EL (cell line): Measurements from ENCODE around the gene NR3C1.
"Not testable (repeated sequence)": the region's sequence is repeated elsewhere in the genome, so short reads cannot be mapped to it uniquely, and the experiment has no call there.

Experiments used
- DNase-seq: peaks from one replicate; pipeline ENCODE4 v3.0.0-alpha.2; 2016

NR3C1 gene

DNA sequence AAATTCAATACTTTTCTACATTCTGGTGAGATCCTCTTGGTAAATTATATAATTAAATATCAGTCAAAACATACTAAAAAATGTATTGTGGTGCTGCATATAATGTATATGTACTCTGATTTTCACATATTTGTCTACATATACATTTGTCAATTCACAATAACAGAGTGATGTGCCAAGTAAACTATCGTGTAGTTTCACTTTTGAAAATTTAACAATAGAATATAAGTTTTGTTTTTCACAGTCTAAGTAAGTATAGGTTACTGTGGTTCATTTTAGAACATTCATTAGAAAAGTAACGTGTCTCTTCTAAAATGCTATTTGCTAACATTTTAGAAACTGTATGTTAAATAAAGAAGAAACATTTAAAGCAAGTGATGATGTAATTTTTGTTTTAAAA lies 73.6 kb downstream of the NR3C1 start:
- DNase-seq: no peak

DNA sequence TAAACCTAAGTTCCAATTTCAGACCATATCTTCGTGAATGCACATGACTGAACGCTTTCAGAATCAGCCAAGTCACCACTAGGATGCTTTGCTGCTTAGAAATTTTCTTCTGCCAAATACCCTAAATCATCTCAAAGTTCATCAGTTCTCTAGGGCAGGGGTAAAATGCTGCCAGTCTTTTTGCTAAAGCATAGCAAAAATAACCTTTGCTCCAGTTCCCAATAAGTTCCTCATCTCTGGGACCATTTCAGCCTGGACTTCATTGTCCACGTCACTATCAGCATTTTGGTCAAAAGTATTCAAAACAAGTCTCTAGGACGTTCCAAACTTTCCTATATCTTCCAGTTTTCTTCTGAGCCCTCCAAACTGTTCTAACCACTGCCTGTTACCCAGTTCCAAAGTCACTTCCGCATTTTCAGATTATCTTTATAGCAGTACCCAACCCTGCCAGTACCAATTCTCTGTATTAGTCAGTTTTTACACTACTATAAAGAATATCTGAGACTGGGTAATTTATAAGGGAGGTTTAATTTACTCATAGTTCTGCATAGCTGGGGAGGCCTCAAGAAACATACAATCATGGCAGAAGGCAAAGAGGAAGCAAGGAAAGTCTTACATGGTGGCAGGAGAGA lies 74.8 kb downstream of the NR3C1 start:
- DNase-seq: no peak

DNA sequence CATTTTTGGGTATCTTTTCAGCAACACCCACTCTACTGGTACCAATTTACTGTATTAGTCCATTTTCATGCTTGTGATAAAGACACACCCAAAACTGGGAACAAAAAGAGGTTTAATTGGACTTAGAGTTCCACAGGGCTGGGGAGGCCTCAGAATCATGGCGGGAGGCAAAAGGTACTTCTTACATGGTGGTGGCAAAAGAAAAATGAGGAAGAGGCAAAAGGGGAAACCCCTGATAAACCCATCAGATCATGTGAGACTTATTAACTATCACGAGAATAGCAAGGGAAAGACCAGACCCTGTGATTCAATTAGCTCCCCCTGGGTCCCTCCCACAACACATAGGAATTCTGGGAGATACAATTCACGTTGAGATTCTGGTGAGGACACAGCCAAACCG lies 78.4 kb downstream of the NR3C1 start:
- DNase-seq: not testable (repeated sequence)

DNA sequence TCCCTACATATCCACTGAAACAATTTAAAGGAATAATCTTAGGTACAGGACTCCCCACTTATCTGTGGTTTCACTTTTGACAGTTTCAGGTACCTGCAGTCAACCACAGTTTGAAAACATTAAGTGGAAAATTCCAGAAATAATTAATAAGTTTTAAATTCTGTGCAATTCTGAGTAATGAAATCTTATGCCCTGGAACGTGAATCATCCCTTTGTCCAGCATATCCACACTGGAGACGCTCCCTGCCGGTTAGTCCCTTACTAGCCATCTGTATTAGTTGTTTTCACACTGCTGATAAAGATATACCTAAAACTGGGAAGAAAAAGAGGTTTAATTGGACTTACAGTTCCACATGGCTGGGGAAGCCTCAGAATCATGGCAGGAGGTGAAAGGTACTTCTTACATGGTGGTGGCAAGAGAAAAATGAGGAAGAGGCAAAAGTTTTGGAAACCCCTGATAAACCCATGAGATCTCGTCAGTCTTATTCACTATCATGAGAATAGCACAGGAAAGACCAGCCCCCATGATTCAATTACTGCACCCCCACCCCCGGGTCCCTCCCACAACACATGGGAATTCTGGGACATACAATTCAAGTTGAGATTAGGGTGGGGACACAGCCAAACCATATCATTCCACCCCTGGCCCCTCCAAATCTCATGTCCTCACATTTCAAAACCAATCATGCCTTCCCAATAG lies 80.4 kb downstream of the NR3C1 start:
- DNase-seq: not testable (repeated sequence)

DNA sequence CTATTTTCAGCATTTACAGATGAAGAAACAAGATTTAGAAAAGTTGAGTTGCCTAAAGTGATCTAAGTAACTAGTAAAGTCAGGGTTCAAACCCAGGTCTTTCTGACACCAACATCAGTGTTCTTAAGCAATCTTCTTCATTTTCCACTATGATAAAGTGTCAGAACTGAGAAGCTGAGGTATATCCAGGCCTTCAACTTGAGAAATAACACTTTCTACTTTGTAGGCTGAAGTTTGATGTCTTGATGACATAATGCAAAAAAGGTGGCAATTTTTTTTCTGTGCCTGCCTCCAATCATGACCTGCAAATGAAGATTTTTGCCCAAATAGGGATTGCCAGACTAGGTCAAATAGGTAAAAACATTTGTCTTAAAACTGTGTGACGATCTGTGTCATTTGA lies 81.3 kb downstream of the NR3C1 start:
- no peak for DNase-seq

DNA sequence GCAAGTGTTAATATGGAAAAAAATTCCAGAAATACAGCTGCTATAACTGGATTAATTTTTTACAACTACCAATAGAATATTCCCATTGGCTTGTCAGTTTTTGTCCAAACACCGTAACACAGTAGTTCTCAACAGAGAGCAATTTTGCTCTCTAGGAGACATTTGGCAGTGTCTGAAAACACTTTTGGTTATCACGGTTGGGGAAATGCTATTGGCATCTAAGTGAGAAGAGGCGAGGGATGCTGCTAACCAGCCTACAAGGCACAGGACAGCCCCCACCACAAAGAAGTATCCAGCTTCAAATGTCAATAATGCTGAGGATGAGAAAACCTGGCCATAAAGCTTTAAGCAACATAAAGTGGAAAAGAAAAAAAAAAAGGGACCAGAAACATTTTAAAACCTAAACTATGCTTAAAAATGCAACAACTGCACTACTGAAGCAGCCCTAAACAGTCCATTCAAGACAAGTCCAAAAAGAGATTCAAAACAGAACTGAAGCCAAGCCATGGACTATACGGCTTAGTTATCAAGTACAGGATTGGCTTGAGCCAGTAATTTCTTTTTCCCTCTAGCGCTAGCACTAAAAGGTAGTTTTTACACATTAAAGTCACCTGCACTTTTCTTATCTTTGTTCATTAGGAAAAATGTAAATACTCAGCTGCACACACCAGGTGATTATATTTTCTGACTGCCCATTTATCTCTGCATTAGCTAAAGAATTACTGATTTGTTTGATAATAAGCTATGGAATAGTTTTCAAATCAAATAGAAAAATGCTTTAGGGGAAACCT lies 83.9 kb downstream of the NR3C1 start:
- DNase-seq: no peak

DNA sequence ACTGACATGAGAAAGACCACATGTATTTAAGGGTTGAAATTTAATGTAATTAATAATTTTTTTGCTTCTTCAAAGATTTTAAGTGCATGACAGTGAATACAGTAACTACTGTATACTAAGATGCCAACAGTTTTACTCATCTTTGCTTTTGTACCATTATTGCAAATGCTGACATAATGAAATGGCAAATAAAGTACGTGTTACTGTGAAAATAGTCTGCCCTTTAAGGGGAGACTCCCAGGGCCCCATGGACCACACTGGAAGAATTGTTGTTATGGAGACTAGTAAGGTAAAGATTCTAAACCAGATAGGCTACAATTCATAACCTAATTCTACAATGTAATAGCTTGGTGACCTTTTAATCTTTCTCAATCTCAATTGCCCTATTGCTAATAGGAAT lies 84.7 kb downstream of the NR3C1 start:
- DNase-seq: no peak

DNA sequence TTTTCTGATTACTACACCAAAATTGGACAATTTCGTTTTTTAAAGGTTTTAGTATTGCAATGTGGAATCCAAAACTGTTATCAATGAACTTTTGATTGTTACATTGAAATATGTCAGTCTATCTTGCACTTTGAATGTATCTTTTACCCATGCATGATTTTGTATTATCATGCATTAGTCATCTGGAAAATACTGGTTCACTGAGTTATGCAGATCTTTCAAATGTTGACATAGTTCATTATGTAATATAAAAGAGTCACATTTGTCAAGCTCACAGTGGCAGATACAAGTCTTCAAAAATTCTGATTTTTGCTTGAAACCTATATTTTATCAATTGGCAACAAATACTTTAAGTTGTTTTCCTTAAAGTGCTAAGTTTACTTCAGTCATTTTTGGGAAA lies 85.2 kb downstream of the NR3C1 start:
- DNase-seq: no peak

DNA sequence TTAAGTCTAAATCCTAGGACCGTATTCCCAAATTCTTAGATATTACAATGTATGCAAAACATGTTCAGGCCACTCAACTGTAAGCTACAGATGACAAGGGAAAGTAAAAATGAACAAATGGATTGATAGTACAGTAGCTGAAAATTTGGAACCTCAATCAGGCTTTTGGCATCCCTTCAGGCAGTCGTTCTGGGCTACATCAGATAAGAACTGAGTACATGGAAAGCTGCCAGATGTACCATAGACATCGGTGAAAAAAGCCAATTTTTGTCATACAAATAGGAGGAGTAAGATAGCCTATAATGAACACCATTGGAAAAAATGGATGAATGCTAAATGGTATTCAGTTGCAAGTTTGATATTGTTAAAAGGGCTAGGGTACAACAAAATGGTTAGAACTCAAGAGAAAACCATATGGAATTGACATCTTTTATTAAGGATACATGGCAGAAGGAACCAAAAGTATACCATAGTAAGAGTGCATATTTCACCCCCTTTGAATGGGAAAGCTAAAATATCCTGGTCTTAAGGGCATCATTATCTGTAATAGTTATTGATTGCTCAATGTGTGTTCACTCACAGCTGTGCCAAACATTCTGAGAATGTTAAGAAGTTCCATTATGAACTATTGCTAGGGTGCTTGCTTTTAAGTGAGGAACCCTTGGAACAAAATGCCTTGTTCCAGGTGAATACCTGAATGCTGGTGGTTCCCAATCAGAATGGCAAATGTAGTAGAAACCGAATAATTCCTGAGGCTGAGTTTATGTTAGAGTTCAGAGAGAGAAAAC lies 86.4 kb downstream of the NR3C1 start:
- peak; percentile 40 for DNase-seq

DNA sequence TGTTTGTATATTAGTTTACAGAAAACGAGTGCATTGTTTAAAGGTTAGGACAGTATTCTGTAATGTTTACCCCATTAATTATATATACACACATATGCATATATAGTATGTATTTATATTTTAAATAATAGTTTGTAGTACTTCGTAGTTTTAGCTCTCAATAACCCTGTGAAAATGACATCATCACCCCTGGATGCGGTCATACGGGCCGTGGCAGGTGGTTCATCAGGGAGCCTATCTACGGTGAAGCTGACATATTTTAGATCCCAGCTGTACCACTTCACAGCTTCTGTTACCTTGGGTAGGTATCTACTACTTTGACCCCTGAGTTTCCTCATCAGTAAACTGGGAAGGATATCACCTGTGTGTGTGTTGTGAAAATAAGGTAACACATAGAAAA lies 87.1 kb downstream of the NR3C1 start:
- DNase-seq: no peak

DNA sequence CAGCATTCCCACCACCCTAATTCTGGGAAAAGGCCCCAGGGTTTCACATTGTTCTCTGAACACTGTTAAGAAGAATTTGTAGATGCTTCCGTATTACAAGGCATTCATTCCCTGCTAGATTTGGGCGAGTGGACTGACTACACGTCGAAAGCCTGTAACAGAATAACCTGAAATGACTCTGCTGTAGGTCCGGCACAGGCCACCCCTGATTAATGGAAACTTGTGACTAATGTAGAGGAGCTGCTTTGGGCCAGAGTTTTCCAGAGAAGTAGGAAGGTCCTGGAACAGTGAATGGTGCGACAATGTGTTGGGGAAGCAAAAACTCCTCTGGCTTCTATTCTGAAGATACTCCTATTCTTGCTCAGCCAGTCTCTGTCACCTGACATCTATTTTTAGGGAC lies 87.6 kb downstream of the NR3C1 start:
- DNase-seq: no peak

DNA sequence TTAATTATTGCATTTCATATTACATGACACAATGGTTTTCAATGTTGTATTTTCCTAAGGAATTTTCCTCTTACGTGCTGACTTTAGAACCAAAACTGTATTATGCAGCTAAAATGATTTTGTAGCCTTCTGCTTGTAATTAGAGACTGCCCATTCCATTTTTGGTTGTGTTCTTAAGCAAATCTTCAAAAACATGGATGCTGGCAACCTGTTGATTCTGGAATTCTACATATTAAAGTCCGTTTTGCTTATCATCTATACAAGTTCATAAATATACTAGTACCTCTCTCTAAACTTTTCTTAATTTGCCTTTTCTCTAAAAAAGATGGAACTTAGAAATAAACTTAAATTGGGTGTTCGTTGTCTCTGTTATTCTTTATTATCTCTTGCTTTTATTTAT lies 88.3 kb downstream of the NR3C1 start:
- no peak for DNase-seq

DNA sequence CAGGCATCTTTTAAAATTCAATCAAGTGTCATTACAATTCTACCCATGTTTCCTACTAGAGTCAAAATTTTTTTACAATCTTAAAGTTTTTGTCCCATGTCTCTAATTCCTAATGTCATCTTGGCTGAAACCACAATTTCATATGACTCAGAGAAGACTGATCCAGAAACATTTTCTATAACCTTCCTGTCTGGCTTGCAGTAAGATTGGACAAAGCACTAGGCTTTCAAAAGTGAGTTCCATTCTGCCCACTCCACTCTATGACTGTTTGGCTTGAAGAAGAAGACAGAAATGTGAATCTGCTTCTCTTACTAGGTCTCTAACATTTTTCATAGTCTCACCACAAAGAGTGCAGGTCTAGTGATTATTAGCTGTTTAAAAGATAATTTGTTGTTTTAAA lies 88.8 kb downstream of the NR3C1 start:
- peak; percentile 79 for DNase-seq

DNA sequence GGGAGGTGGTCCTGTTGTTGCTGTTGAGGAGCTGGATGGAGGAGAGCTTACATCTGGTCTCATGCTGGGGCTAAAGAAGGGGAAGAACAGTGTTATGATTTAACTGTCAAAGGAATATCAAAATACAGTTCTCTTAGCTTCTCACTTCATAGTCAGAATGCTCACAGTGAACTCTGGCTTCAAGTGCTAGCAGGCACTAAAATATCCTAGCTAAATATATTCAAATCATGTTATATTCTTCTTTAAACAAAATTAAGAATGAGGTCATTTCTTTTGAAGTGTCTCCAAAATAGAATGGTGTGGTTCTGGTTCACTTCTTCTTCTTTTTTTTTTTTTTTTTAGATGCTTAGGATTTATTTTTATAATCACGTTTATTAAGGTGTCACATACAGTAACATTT lies 89.4 kb downstream of the NR3C1 start:
- no peak for DNase-seq

DNA sequence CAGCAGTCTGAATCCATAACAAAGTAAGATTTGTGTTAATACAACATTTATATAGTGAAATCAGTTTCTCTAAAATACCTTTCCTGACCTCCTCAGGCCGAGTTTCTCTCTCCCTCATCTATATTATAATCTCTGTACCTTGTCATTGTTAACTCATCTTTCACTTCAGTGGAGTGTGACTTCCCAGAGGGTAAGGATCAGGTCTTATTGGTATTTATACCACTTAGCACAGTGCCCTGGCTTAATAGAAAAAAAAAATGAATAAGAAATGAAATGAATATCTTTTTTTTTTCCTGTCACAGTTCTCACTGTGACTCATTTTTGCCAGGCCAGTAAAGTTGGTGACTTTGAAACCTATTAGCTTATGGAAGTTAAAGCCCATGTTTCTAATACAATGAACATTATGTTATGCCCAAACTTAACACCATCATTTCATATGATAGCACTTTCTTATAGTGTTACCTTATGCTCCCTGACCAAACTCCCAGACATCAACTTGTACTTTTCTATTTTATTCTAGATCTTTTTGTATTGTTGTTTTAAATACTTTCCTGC lies 90.1 kb downstream of the NR3C1 start:
- no peak for DNase-seq

DNA sequence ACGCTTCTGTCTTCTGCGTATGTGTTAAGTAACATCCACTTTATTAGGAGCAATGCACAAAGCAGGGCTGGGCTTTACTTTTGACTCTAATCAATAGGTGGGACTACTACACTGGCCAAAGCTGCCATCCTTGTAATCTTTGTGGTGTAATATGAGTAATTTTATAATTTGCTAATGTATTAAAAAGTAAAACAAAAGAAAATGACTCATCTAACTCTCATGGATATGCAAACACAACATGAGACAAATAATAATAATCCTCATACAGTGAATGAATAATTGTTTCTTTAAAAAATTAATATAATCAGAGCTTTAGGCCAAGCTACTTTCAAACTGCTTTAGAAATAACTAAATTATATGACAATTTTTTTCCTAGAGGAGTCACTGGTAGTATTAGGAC lies 90.7 kb downstream of the NR3C1 start:
- DNase-seq: no peak

DNA sequence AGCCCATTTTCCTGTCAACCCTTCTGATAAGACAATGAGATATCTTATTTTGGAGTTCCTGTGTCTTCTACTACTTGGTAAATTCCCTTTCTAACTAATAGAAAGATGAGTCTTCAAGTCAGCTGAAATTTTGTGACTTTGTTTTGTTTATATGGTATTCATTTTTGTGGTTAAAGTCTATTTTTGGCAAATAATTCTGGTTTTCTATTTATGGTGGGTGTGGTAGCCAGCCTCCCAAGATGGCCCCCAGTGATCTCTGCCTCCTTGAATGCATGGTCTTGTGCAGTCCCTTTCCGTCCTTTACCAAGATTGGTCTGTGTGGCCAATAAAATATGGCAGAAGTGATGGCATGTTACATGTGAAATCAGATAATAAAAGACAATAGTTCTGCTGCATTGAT lies 91.5 kb downstream of the NR3C1 start:
- peak; percentile 45 for DNase-seq

DNA sequence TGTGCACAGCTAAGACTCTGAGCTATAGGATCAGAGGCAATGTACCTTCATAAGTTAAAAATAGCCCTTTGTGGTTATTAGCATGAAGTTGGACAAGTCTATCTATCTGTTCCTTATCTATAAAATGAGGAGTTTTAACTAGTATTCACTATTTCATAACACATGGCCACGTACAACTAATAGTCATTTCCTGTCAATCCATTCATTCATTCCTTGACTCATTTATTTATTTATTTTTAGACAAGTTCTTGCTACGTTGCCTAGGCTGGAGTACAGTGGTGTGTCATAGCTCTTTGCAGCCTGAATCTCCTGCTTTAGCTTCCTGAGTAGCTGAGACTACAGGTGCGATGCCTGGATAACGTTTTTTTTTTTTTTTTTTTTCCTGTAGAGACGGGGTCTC lies 92.1 kb downstream of the NR3C1 start:
- DNase-seq: peak; percentile 84

DNA sequence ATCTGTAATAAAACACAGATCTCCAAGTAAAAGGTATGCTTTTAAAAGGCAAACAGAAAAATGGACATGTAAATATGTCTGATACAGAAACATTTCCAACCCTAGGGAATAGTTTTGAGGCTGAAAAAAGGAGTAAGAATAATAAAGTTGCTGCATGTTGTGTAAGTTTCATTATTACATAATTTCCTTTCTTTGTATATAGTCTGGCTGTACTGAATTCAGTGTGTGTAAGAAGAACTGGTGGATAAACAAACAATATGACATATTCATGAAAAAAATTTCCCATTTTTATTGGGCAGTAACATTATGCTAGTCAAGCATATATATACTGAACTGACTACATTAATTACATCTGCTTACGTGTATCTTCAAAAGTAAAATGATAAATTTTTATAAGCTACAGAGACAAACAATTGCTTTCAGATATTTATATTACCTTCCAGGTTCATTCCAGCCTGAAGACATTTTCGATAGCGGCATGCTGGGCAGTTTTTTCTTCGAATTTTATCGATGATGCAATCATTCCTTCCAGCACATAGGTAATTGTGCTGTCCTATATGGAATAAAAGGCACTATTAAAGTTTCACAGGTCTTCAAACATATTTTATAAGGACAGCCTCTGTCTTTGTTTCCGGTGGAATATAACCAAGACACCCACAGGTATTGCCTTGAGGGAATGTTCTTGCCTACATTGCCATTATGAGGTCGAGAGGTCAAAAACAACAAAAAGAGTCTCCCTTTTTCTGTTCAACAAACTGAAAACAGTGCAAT lies 93.6 kb downstream of the NR3C1 start:
- no peak for DNase-seq

DNA sequence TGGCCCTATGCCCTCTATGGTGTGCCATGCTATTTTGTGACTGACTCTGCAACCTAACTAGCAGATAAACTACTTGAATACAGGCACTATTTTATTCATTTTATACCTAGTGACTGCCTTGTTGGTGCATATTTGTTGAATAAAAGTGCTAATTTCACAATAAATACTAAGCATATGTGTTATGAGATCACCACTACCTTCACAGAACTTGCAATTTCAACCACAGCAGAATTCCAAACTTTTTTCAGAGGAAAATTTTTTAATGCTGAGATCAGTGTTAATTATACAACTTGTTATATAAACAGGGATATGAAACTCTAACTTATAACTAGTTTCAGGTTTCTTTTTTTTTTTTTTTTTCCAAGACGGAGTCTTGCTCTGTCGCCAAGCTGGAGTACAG lies 94.8 kb downstream of the NR3C1 start:
- peak; percentile 53 for DNase-seq

DNA sequence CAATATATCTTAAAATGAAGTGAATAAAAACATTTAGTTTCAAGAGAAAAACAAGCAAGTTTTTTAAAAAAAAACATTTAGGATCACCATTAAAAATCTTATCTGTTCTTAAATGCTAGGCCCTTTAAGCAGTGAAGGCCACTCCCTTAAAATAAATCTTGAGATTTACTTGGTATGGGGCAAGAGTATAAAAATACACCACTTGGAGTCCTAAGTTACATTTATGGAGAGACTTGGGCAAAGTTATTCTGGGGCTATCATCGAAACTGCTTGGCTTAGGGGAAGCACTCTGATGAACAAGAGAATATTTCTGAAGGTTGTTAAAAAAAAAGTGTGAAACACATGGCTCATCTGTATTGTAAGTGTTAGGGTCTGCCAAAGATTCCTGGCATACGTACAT lies 97.4 kb downstream of the NR3C1 start:
- DNase-seq: no peak

DNA sequence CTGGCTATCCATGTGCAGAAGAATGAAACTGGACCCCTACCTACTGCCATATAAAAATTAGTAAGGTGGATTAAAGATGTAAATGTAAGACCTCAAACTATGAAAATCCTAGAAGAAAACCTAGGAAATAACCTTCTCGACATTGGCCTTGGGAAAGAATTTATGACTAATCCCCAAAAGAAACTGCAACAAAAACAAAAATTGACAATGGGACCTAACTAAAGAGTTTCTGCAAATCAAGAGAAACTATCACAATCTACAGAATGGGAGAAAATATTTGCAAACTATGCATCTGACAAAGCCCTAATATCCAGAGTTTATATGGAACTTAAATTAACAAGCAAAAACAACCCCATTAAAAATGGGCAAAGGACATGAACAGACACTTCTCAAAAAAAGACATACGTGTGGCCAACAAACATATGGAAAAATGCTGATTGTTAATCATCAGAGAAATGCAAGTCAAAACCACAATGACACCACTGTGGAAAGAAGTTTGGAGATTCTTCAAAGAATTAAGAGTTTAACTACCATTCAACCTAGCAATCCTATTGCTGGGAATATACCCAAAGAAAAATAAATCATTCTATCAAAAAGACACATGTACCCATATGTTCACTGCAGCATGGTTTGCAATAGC lies 98.5 kb downstream of the NR3C1 start:
- peak; percentile 52 for DNase-seq
